ENCODE data around the gene ASIC3. TPM values are rescaled to one million over a fixed set of nuclear protein-coding genes. Genes with fewer than 3 reads are reported as not detected.

The ASIC3 gene
- total RNA-seq, 2 donors from 2014 or later = 1.1 to 1.2 TPM

- H3K27ac ChIP-seq = no peak overlapping the region
- no peak overlapping the region for H3K4me3 ChIP-seq
- no peaks in the 10 kb centered on the region for H3K27me3 ChIP-seq
- DNase-seq (ENCODE audit: low spot score) = no peak
- peaks cover 0 to 40% of the 10 kb centered on the region in 2 donors for H3K4me1 ChIP-seq
- H3K36me3 ChIP-seq = peaks cover 57% of the 10 kb centered on the region
- no peak for TF ChIP-seq CTCF (IDR thresholded peaks at IDR 0.05)
- no peaks in the 10 kb centered on the region for H3K9me3 ChIP-seq
Measured at GRCh38 chr7:151075978-151076426, 27.7 kb downstream of the ASIC3 start.

- Histone ChIP-seq H3K4me3 (no peak overlapping the region), H3K27me3 (no peaks in the 10 kb centered on the region), H3K9me3 (no peaks in the 10 kb centered on the region), H3K27ac (peak overlapping the region; percentile 53 to 96), H3K36me3 (peaks cover 46% of the 10 kb centered on the region), H3K4me1 (peaks cover 0 to 51% of the 10 kb centered on the region in 2 donors)
- no peak for DNase-seq (ENCODE audit: low spot score)
- peak in 1 of 2 donors; percentile 25 for TF ChIP-seq CTCF (IDR thresholded peaks at IDR 0.05)
Measured at GRCh38 chr7:151076863-151077704, 28.8 kb downstream of the ASIC3 start.

GRCh38 chr7:151077705-151078232 lies 29.4 kb downstream of the ASIC3 start:
- H3K4me3 ChIP-seq = no peak overlapping the region
- H3K36me3 ChIP-seq = peaks cover 40% of the 10 kb centered on the region

GRCh38 chr7:151078233-151079040 lies 30.1 kb downstream of the ASIC3 start:
- Histone ChIP-seq H3K27me3 (no peaks in the 10 kb centered on the region), H3K27ac (peak overlapping the region; percentile 53 to 96), H3K4me3 (no peak overlapping the region), H3K9me3 (no peaks in the 10 kb centered on the region), H3K4me1 (peaks cover 0 to 60% of the 10 kb centered on the region in 2 donors), H3K36me3 (peaks cover 33% of the 10 kb centered on the region)
- no peak for TF ChIP-seq CTCF (IDR thresholded peaks at IDR 0.05)
- DNase-seq (ENCODE audit: low spot score) = no peak

More at GRCh38 chr7:151077705-151078232, 29.4 kb downstream of the ASIC3 start:
- Histone ChIP-seq H3K4me1 (peaks cover 0 to 58% of the 10 kb centered on the region in 2 donors), H3K27ac (peak overlapping the region; percentile 53 to 96), H3K27me3 (no peaks in the 10 kb centered on the region), H3K9me3 (no peaks in the 10 kb centered on the region)
- no peak for DNase-seq (ENCODE audit: low spot score)
- TF ChIP-seq CTCF (IDR thresholded peaks at IDR 0.05) = no peak

GRCh38 chr7:151079199-151079910 lies 31.0 kb downstream of the ASIC3 start:
- DNase-seq (ENCODE audit: low spot score) = no peak
- Histone ChIP-seq H3K4me3 (peak overlapping the region; percentile 68 to 80), H3K9me3 (no peaks in the 10 kb centered on the region), H3K27me3 (no peaks in the 10 kb centered on the region), H3K4me1 (peaks cover 0 to 68% of the 10 kb centered on the region in 2 donors), H3K36me3 (peaks cover 24% of the 10 kb centered on the region), H3K27ac (peak overlapping the region in 1 of 2 donors; percentile 96)
- no peak for TF ChIP-seq CTCF (IDR thresholded peaks at IDR 0.05)

Measured in right atrium auricular region (tissue), 2 donors.